ENCODE results near the gene EPN2. TPM values are rescaled to one million over a fixed set of nuclear protein-coding genes. Genes with fewer than 3 reads are reported as not detected.

Gene EPN2
- total RNA-seq, 2 donors from 2014 or later: 74.1 to 82.2 TPM

- intact Hi-C loops (cut with DNase I): loop anchor here in 1 of 2 donors (2.0 kb wide), 1 partner anchor 19 kb away; no protein-coding TSS in a partner anchor
- ATAC-seq: peak; percentile 92 to 93
- DNase-seq: peak; percentile 91
These were observed 80.4 kb downstream of the EPN2 start for GRCh38 chr17:19317359-19318095.

- ATAC-seq (no peak), DNase-seq (no peak)
- intact Hi-C loops (cut with DNase I): no loop called here
These were observed 81.4 kb downstream of the EPN2 start for GRCh38 chr17:19318611-19319010.

- intact Hi-C loops (cut with DNase I): no loop called here
- DNase-seq: no peak
- ATAC-seq: no peak
These were observed 82.8 kb downstream of the EPN2 start for GRCh38 chr17:19319771-19320505.

- DNase-seq: peak; percentile 7
- no peak for ATAC-seq
- intact Hi-C loops (cut with DNase I): no loop called here
These were observed 83.7 kb downstream of the EPN2 start for GRCh38 chr17:19320876-19321275.

GRCh38 chr17:19321481-19322128 is 84.4 kb downstream of the EPN2 start:
- ATAC-seq (peak; percentile 31 to 39), DNase-seq (peak; percentile 22)
- intact Hi-C loops (cut with DNase I): no loop called here

GRCh38 chr17:19322129-19322505 is 85.0 kb downstream of the EPN2 start:
- ATAC-seq: no peak
- DNase-seq: no peak
- intact Hi-C loops (cut with DNase I): no loop called here

- intact Hi-C loops (cut with DNase I): no loop called here
- peak; percentile 29 to 53 for ATAC-seq
- no peak for DNase-seq
These were observed 85.7 kb downstream of the EPN2 start for GRCh38 chr17:19322861-19323260.

- ATAC-seq (no peak), DNase-seq (no peak)
- intact Hi-C loops (cut with DNase I): no loop called here
These were observed 88.4 kb downstream of the EPN2 start for GRCh38 chr17:19325542-19325941.

- no peak for DNase-seq
- intact Hi-C loops (cut with DNase I): no loop called here
- no peak for ATAC-seq
These were observed 90.0 kb downstream of the EPN2 start for GRCh38 chr17:19327031-19327783.

GRCh38 chr17:19328441-19329061 is 91.4 kb downstream of the EPN2 start:
- no peak for ATAC-seq
- DNase-seq: no peak
- intact Hi-C loops (cut with DNase I): no loop called here

GRCh38 chr17:19329136-19329535 is 92.0 kb downstream of the EPN2 start:
- ATAC-seq: no peak
- no peak for DNase-seq
- intact Hi-C loops (cut with DNase I): no loop called here

GRCh38 chr17:19329839-19330238 is 92.7 kb downstream of the EPN2 start:
- DNase-seq: no peak
- intact Hi-C loops (cut with DNase I): no loop called here
- no peak for ATAC-seq

GRCh38 chr17:19330271-19330670 is 93.1 kb downstream of the EPN2 start:
- intact Hi-C loops (cut with DNase I): no loop called here
- no peak for DNase-seq
- ATAC-seq: no peak

- ATAC-seq: no peak
- intact Hi-C loops (cut with DNase I): no loop called here
These were observed 94.0 kb downstream of the EPN2 start for GRCh38 chr17:19331134-19331533.

GRCh38 chr17:19331543-19332245 is 94.5 kb downstream of the EPN2 start:
- ATAC-seq: no peak
- no peak for DNase-seq
- intact Hi-C loops (cut with DNase I): no loop called here

More at GRCh38 chr17:19331134-19331533, 94.0 kb downstream of the EPN2 start:
- DNase-seq: no peak

GRCh38 chr17:19332371-19333131 is 95.4 kb downstream of the EPN2 start:
- no peak for DNase-seq
- no peak for ATAC-seq
- intact Hi-C loops (cut with DNase I): no loop called here

GRCh38 chr17:19333132-19333440 is 95.9 kb downstream of the EPN2 start:
- intact Hi-C loops (cut with DNase I): no loop called here
- ATAC-seq (no peak), DNase-seq (no peak)

GRCh38 chr17:19333736-19334290 is 96.6 kb downstream of the EPN2 start:
- DNase-seq: no peak
- no peak for ATAC-seq
- intact Hi-C loops (cut with DNase I): no loop called here
